Stomach smooth muscle (tissue), 2 donors: ENCODE results near the gene P2RX1.
A peak's percentile ranks its signal among the peaks of the same experiment; 100 is the strongest.

Experiments
- H3K27ac ChIP-seq: one replicate; pipeline ENCODE4 v1.7.0; 2013; ENCODE audit warnings: mild to moderate bottlenecking, low read length, inconsistent platforms
- H3K27me3 ChIP-seq, 2 donors: one replicate each; pipeline ENCODE4 v1.7.0; 2013; ENCODE audit warnings: low read length in 2 of 2; ENCODE audit not compliant: insufficient read depth in 2 of 2, control insufficient read depth in 1 of 2
- H3K36me3 ChIP-seq, 2 donors: one replicate each; pipeline ENCODE4 v1.7.0; 2013; ENCODE audit warnings: low read length in 2 of 2; ENCODE audit not compliant: control insufficient read depth in 2 of 2, insufficient read depth in 2 of 2
- H3K4me1 ChIP-seq: one replicate; pipeline ENCODE4 v1.7.0; 2013; ENCODE audit warnings: low read length; ENCODE audit not compliant: control insufficient read depth, insufficient read depth
- H3K4me3 ChIP-seq, 2 donors: one replicate each; pipeline ENCODE4 v1.7.0; 2013; ENCODE audit warnings: low read length in 2 of 2
- H3K9ac ChIP-seq, 2 donors: one replicate each; pipeline ENCODE4 v1.7.0; 2013; ENCODE audit warnings: low read length in 2 of 2, mild to moderate bottlenecking in 1 of 2
- H3K9me3 ChIP-seq, 2 donors: one replicate each; pipeline ENCODE4 v1.7.0; 2013; ENCODE audit warnings: low read length in 2 of 2; ENCODE audit not compliant: control insufficient read depth in 2 of 2
- donor health status: healthy.
- donor health status: Pancreatic carcinoma.

The P2RX1 gene

DNA sequence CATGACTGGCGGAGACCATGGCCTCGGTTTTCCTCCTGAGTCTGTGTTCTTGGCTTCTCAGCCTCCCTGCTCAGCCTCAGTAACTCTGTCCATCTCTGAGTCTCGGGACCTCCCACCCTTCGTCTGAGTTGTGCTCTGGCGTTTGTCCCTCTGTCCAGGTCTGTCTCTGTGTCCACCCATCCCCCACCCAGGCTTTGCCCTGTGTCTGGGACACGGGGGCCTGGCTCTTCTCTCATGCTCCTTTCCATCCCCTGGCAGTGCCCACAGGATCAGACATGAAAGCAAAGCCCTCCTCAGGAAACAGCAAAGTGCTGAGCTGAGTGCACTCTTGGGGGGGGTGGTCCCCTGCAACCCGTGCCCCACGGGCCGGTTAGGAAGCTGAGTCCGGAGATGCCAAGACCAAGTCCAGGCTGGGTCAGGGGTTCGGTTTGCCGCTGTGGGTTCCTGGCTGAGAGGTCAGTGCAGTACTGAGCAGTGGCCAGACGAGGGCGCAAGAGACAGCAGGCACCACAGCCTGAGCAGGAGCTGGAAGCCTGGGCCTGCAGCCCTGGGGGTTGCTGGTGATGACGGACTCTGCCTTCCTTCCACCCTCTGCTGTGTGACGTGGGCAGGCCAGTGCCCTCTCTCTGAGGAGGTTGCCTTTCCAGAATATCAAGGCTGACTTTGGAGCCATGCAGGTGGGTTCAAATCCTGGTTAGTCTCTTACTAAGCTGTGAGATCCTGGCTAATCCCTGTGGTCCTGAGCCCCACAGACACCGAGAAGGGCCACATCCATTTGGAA lies 2.5 kb downstream of the P2RX1 start:
- H3K27me3 ChIP-seq = no peaks in the 10 kb centered on the region
- peaks cover 12% of the 10 kb centered on the region for H3K4me1 ChIP-seq
- no peak overlapping the region for H3K27ac ChIP-seq
- no peaks in the 10 kb centered on the region for H3K9me3 ChIP-seq
- no peaks in the 10 kb centered on the region for H3K36me3 ChIP-seq
- H3K4me3 ChIP-seq = peak overlapping the region in 1 of 2 donors; percentile 8
- no peak overlapping the region for H3K9ac ChIP-seq

- Histone ChIP-seq H3K27me3 (no peaks in the 10 kb centered on the region), H3K9ac (no peak overlapping the region), H3K4me3 (no peak overlapping the region), H3K4me1 (peaks cover 12% of the 10 kb centered on the region), H3K9me3 (no peaks in the 10 kb centered on the region), H3K36me3 (no peaks in the 10 kb centered on the region), H3K27ac (no peak overlapping the region)
These were observed 3.4 kb downstream of the P2RX1 start for GRCh38 chr17:3912827-3913226.

GRCh38 chr17:3911271-3912053 lies 4.8 kb downstream of the P2RX1 start:
- no peak overlapping the region for H3K4me3 ChIP-seq
- H3K27me3 ChIP-seq = no peaks in the 10 kb centered on the region
- no peaks in the 10 kb centered on the region for H3K9me3 ChIP-seq
- no peak overlapping the region for H3K9ac ChIP-seq
- no peaks in the 10 kb centered on the region for H3K36me3 ChIP-seq
- H3K27ac ChIP-seq = no peak overlapping the region
- H3K4me1 ChIP-seq = peaks cover 10% of the 10 kb centered on the region

- H3K27me3 ChIP-seq = no peaks in the 10 kb centered on the region
- no peak overlapping the region for H3K4me3 ChIP-seq
- H3K27ac ChIP-seq = no peak overlapping the region
- H3K4me1 ChIP-seq = peaks cover 10% of the 10 kb centered on the region
- no peak overlapping the region for H3K9ac ChIP-seq
- no peaks in the 10 kb centered on the region for H3K36me3 ChIP-seq
- H3K9me3 ChIP-seq = no peaks in the 10 kb centered on the region
These were observed 5.6 kb downstream of the P2RX1 start for GRCh38 chr17:3910420-3911270.

DNA sequence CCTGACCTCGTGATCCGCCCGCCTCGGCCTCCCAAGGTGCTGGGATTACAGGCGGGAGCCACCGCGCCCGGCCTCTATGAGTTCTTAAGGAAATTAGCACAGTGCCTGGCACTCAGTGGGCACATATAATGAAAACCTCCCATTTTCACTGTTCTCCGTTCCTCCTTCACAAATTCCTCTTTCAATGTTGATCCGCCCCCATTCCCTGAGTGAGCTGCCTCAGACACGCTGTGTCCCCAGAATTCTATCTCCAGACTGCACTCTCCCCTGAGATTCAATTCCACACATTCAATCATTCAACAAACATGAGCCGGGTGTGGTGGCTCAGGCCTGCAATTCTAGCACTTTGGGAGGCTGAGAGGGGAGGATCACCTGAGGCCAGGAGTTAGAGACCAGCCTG lies 7.0 kb downstream of the P2RX1 start:
- no peaks in the 10 kb centered on the region for H3K9me3 ChIP-seq
- peaks cover 9% of the 10 kb centered on the region for H3K4me1 ChIP-seq
- no peak overlapping the region for H3K27ac ChIP-seq
- no peak overlapping the region for H3K9ac ChIP-seq
- H3K27me3 ChIP-seq = no peaks in the 10 kb centered on the region
- no peak overlapping the region for H3K4me3 ChIP-seq
- H3K36me3 ChIP-seq = no peaks in the 10 kb centered on the region

GRCh38 chr17:3907483-3908216 lies 8.6 kb downstream of the P2RX1 start:
- H3K27me3 ChIP-seq = no peaks in the 10 kb centered on the region
- no peaks in the 10 kb centered on the region for H3K9me3 ChIP-seq
- no peak overlapping the region for H3K27ac ChIP-seq
- no peaks in the 10 kb centered on the region for H3K4me1 ChIP-seq
- no peak overlapping the region for H3K4me3 ChIP-seq
- no peaks in the 10 kb centered on the region for H3K36me3 ChIP-seq
- no peak overlapping the region for H3K9ac ChIP-seq

DNA sequence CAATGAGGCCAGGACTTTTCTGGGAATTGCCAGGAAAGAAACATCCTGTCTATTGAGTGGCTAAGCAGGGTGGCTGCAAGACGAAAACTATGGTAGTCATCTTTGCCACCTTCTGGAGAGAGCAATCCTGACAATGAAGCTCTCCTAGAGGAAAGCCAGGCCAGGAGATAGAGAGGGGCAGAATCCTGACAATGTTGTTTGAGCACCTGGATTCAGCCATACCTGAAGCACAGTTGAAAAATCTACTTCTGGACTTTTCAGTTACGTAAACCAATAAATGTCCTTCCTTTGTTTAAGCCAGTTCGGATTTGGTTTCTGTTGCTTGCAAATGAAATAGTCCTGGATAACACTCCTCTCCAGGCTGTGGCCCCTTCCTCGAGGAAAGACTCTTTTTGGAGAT lies 9.4 kb downstream of the P2RX1 start:
- Histone ChIP-seq H3K27ac (no peak overlapping the region), H3K27me3 (no peaks in the 10 kb centered on the region), H3K9me3 (no peaks in the 10 kb centered on the region), H3K36me3 (no peaks in the 10 kb centered on the region), H3K9ac (no peak overlapping the region), H3K4me1 (no peaks in the 10 kb centered on the region), H3K4me3 (no peak overlapping the region)

- no peaks in the 10 kb centered on the region for H3K9me3 ChIP-seq
- H3K4me1 ChIP-seq = no peaks in the 10 kb centered on the region
- H3K36me3 ChIP-seq = no peaks in the 10 kb centered on the region
- no peaks in the 10 kb centered on the region for H3K27me3 ChIP-seq
- no peak overlapping the region for H3K27ac ChIP-seq
- no peak overlapping the region for H3K9ac ChIP-seq
- no peak overlapping the region for H3K4me3 ChIP-seq
These were observed 11.2 kb downstream of the P2RX1 start for GRCh38 chr17:3905017-3905520.

DNA sequence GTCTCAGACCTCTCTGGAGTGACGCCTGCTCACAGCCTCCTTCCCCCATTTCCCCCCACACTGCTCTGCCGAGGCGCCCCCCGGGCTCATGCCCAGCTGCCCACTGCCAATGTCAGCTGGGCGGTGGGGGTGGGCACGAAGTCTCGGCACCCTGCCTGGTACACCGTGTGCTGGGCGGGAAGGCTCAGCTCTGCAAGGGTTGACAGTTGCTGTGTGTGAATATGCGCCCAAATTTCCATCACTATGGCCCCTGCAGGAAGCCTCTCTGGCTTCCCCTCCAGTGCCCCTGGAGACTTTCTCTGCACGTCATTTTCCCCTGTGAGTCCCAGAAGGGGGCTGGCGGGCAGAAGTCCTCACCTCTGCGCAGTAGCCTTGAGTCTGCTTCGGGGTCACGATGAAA lies 11.8 kb downstream of the P2RX1 start:
- H3K4me3 ChIP-seq = no peak overlapping the region
- H3K9me3 ChIP-seq = no peaks in the 10 kb centered on the region
- H3K36me3 ChIP-seq = no peaks in the 10 kb centered on the region
- H3K9ac ChIP-seq = no peak overlapping the region
- no peak overlapping the region for H3K27ac ChIP-seq
- H3K4me1 ChIP-seq = no peaks in the 10 kb centered on the region
- no peaks in the 10 kb centered on the region for H3K27me3 ChIP-seq

GRCh38 chr17:3903881-3904290 lies 12.4 kb downstream of the P2RX1 start:
- H3K9me3 ChIP-seq = no peaks in the 10 kb centered on the region
- no peak overlapping the region for H3K27ac ChIP-seq
- H3K27me3 ChIP-seq = no peaks in the 10 kb centered on the region
- H3K36me3 ChIP-seq = no peaks in the 10 kb centered on the region
- H3K9ac ChIP-seq = no peak overlapping the region
- no peak overlapping the region for H3K4me3 ChIP-seq
- H3K4me1 ChIP-seq = no peaks in the 10 kb centered on the region
